Measurements from ENCODE around the gene UBR7. TPM values are rescaled to one million over a fixed set of nuclear protein-coding genes. Genes with fewer than 3 reads are reported as not detected.

UBR7 gene
- total RNA-seq, 1 donor from 2014 or later: 26.5 TPM

GRCh38 chr14:93249128-93249831, 42.2 kb downstream of the UBR7 start:
- no peak for DNase-seq (ENCODE audit: low read depth)

- DNase-seq (ENCODE audit: low read depth): no peak
Measured at GRCh38 chr14:93262446-93262845, 55.4 kb downstream of the UBR7 start.

DNA sequence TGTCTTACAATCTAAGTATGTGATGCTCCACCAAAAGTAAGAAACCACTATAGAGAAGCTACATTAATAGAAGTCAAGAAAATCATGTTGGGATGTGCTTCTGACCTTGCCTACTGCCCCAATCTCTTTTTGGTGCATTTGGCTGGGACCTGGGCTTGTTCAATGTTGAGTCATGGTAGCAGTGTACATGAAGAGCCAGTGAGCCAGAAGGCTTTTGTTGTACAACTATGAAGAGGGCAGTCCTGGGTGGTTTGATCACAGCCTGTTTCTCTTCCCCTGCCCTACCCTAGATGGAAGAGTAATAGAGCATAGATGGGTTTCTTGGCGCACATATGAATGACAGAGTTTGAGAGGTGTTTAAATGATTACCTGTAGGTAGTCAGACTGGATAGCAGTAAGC, 56.4 kb downstream of the UBR7 start:
- peak; percentile 35 for DNase-seq (ENCODE audit: low read depth)

- DNase-seq (ENCODE audit: low read depth): no peak
Measured at GRCh38 chr14:93266127-93266526, 59.1 kb downstream of the UBR7 start.

DNA sequence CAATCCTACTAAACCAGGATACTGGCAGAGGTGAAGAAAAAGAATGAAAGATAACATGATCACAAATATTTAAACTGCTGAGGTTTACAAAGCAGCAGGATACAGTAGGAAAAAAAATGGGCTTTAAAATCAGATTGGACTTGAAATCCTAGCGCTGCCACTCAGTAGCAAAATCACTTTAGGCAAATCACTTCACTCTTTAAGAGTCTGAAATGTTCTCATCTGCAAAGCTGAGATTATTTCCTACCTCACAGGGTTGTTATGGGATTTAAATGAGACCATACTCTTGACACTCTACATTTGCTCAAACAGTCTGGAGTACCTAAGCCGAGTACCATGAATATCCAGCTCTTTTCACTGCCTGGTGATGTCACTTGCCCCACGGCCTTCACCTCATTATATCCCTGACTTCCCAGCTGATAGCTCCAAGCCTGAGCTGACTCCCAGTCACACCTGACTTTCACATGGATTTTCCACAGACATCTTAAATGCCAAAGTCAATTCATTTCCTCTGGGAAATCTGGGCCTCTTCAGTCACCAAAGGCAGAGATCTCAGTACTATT, 60.2 kb downstream of the UBR7 start:
- no peak for DNase-seq (ENCODE audit: low read depth)

DNA sequence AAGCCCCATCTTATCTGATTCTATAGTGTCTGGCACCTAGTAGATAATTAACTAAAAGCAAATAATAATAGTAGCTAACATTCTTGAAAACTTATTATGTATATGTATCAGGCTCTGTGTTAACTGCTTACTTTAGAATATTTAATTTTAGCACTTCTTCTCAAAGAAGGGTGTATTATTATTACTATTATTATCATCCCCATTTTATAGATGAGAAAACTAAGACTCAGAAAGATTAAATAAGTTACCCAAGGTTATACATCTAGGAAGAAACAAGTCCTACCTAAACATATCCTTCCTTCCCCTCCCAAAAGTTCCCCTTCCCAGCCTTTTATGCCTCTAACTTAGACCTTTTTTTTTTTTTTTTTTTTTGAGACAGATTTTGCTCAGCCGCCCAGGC, 61.4 kb downstream of the UBR7 start:
- DNase-seq (ENCODE audit: low read depth): no peak

DNA sequence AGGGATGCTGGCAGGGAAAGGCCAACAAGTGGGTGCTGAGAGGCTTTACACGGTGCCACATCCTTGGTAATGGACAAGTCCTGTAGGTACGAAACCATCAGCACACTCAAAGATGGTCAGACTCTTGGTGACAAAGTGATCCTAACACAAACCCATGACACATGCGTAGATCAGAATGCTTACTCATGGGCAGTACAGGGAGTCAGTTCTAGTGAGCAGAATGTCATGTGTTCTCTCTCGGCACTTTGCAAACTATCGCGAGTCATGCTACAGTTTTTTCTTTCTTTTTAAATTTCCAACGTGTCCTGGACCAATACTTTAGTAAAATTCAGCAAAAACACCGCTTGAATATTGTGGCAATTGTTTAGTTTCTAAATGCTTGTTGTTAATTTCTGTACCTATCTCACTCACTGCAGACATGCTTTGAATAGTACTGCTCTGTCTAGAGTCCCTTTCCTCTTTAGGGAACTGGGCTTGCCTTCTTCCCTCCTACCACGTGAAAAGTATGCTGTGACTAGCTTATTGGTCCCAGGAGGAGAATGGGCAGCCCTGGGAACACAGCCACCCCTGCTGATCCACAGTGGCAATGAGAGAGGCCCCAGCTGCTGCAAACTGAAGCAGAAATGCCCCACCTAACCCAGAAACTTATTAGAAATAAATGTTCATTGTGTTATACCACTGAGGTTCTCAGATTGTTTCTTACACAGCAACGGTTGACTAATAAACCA, 62.4 kb downstream of the UBR7 start:
- DNase-seq (ENCODE audit: low read depth): peak; percentile 74

DNA sequence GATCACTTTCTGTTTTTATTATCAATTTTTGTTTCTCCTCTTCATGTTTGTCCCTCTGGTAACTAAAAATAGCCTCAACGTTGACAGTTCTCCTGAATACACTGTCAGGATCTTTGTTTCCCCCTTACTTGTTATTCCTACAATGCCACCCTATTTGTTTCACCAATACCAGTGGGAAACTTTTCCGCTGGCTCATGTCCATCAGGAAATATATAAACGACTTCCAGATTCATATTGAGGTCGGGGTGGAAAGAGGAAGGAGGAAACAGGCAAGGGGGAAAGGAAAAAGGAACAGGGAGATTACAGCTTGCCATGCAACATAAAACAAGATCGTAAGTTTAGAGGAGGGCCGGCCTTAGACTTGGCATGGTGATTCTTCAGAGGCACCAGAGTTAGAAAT, 64.1 kb downstream of the UBR7 start:
- no peak for DNase-seq (ENCODE audit: low read depth)

DNA sequence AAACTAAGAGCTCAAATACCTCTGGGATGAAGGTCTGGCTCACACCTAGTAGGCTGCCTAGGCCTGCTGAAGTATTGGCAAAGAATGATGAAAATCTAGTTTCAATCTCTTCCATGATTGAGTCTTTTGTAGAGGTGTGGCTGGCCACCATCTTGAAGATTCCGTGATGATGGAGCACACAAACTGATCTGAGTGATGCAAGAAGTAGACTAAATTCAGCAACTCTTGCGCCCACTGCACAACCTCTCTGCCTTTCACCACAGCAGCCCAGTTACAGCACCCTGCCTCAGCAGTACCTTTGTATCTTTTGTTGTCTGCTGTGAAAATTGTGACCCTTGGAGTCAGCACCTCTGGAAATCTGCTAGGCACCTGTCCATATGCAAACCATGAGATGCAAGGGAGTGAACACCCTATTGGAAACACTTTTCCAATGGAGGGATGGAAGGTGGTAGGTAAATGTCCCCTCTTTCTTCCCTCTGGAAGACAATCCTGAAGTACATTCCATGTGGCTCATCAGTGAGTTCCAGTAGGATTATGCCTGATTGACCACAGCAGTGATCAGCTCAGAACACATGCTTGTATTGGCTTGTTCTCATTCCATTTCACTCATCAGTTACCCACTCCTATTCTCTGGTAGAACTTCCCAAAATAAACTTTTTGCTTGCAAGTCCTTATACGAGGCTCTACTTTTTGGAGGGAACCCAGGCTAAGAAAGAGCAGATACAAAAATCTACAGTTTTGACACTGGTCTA, 67.2 kb downstream of the UBR7 start:
- DNase-seq (ENCODE audit: low read depth): no peak

GRCh38 chr14:93276031-93276716, 69.1 kb downstream of the UBR7 start:
- peak; percentile 90 for DNase-seq (ENCODE audit: low read depth)

Other genes starting within 250 kb of the UBR7 start
- 24.7 and 52.5 TPM in 2 replicates for gene ITPK1, start 91.3 kb upstream of the UBR7 start, total RNA-seq
- 51.2 and 69.6 TPM in 2 replicates for gene MOAP1, start 22.4 kb upstream of the UBR7 start, total RNA-seq
- gene LYSET, start 21.9 kb upstream of the UBR7 start, total RNA-seq: 8.7 and 15.9 TPM in 2 replicates
- 22.9 and 28.4 TPM in 2 replicates for gene GON7, start 191 bp upstream of the UBR7 start, total RNA-seq
- gene BTBD7, start 125.8 kb downstream of the UBR7 start, total RNA-seq: 49.0 and 81.6 TPM in 2 replicates
- 0.60 TPM in 1 of 2 replicates, not detected in the other for gene COX8C, start 139.9 kb downstream of the UBR7 start, total RNA-seq
- under 0.01 and 0.50 TPM in 2 replicates for gene UNC79, start 223.7 kb downstream of the UBR7 start, total RNA-seq